ENCODE measurements around the gene MYL4. TPM values are rescaled to one million over a fixed set of nuclear protein-coding genes. Genes with fewer than 3 reads are reported as not detected.
"Not testable (repeated sequence)": the region's sequence is repeated elsewhere in the genome, so short reads cannot be mapped to it uniquely, and the experiment has no call there.

MYL4 gene
- total RNA-seq, 2 experiments from 2014 or later, result not detected

DNA sequence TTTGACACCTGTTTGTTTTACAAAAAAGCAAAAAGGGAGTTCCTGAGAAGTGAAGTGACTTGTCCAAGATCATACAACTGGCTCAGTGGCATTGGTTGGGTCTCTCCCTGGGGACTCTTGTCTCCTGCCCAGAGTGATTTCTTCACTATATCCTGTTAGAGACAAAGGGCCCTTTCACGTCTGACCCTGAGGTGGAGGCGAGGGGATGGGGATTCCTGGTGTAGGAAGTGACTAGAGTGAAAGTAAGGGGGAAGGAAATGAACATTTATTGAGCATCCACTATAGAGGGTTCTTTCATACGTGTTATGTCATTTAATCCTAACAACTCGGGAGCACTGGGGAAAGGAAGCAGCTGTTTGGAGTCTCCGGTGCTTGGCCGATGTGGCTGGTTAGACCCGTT is 53.4 kb downstream of the MYL4 start:
- Mint-ChIP-seq H3K27me3 (peaks cover 24% of the 10 kb centered on the region), H3K4me3 (no peak overlapping the region), H3K4me1 (no peaks in the 10 kb centered on the region), H3K36me3 (ENCODE audit: low read depth) (no peaks in the 10 kb centered on the region), H3K9me3 (ENCODE audit: low read depth) (no peaks in the 10 kb centered on the region), H3K27ac (no peak overlapping the region)
- ATAC-seq (no peak), DNase-seq (no peak)
- ChIA-PET POLR2A (no interaction called here), CTCF (interaction anchor here (0.6 kb wide), 1 partner anchor 13 kb away, joined by 3 read pairs; no protein-coding TSS in a partner anchor)
- intact Hi-C loops (cut with DNase I, micrococcal nuclease), result no loop called here

DNA sequence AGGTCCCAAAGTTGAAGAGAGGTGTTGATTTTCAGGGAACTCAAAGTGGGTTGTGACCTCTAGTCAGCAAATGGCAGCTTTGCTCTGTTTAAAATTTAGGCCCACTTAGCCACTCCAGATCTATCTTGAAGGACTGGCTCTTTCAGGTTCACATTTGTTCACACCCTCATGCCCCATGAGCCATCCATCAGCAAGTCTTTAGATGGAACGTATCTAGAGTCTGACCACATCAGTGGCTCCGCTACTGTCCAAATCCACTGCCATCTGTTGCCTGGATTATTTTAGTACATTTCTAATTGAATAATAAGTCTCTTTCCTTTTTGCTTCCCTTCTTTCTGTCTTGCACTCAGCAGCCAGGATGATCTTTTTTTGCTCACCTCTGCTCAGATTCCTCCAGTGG is 55.0 kb downstream of the MYL4 start:
- POLR2A ChIA-PET, result no interaction called here
- no peaks in the 10 kb centered on the region for H3K9me3 Mint-ChIP-seq (ENCODE audit: low read depth)
- CTCF ChIA-PET, result interaction anchor here (1.0 kb wide), 1 partner anchor 48 kb away, joined by 3 read pairs; no protein-coding TSS in a partner anchor
- H3K27ac Mint-ChIP-seq, result no peak overlapping the region
- intact Hi-C loops (cut with DNase I, micrococcal nuclease), result no loop called here
- no peaks in the 10 kb centered on the region for H3K36me3 Mint-ChIP-seq (ENCODE audit: low read depth)
- ATAC-seq, result no peak
- DNase-seq, result no peak
- no peaks in the 10 kb centered on the region for H3K4me1 Mint-ChIP-seq
- no peak overlapping the region for H3K4me3 Mint-ChIP-seq
- H3K27me3 Mint-ChIP-seq, result peaks cover 17% of the 10 kb centered on the region

DNA sequence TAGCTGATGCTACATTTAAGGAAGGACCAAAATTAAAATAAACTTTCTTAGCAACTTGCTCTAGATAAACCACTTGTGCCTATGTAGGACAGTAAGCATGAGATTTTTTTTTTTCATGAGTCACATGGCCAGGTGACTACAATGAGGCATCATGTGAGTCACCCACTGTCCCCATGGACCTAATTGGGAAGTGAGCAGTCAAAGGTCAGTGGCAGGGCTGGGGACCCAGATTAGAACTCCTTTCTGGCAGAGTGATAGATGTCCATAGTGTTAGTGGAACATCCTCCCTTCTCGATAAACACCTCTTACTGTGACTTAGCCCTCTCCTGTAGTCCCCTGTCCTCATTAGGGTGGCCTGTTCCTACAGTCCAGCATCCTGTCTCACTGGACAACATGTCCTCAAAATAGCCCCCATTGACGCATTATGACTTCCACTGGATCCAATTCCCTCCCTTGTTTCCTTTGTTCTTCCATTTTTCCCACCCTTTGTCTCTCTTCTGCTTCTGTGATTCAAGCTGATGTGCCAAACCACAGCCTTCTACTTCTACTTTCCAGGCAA is 56.9 kb downstream of the MYL4 start:
- Mint-ChIP-seq H3K27ac (no peak overlapping the region), H3K27me3 (peaks cover 11% of the 10 kb centered on the region), H3K4me1 (no peaks in the 10 kb centered on the region), H3K4me3 (no peak overlapping the region), H3K36me3 (ENCODE audit: low read depth) (peaks cover 3% of the 10 kb centered on the region), H3K9me3 (ENCODE audit: low read depth) (peaks cover 3% of the 10 kb centered on the region)
- ATAC-seq (peak; percentile 19), DNase-seq (no peak)
- CTCF ChIA-PET, result no interaction called here
- intact Hi-C loops (cut with DNase I, micrococcal nuclease), result no loop called here
- POLR2A ChIA-PET, result no interaction called here

DNA sequence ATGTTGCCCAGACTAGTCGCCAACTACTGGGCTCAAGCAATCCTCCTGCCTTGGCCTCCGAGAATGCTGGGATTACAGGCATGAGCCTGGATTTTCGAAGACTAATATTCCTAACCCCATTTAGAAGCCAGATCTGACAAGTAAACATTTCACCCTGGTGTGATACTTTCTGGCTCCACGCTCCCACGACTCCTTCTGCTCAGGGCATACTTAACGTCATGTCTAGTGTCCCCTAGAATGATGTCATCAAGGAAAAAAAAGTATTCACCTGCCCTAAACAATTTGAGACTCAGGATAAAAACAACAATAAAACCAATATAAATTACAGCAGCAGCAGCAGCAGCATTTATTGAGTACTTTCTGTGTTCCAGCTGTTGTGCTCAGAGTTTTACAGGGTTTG is 57.6 kb downstream of the MYL4 start:
- H3K4me3 Mint-ChIP-seq, result no peak overlapping the region
- peaks cover 3% of the 10 kb centered on the region for H3K36me3 Mint-ChIP-seq (ENCODE audit: low read depth)
- H3K4me1 Mint-ChIP-seq, result no peaks in the 10 kb centered on the region
- H3K27ac Mint-ChIP-seq, result no peak overlapping the region
- H3K27me3 Mint-ChIP-seq, result peaks cover 11% of the 10 kb centered on the region
- ATAC-seq (no peak), DNase-seq (no peak)
- peaks cover 3% of the 10 kb centered on the region for H3K9me3 Mint-ChIP-seq (ENCODE audit: low read depth)
- CTCF ChIA-PET, result no interaction called here
- intact Hi-C loops (cut with DNase I, micrococcal nuclease), result no loop called here
- POLR2A ChIA-PET, result no interaction called here

DNA sequence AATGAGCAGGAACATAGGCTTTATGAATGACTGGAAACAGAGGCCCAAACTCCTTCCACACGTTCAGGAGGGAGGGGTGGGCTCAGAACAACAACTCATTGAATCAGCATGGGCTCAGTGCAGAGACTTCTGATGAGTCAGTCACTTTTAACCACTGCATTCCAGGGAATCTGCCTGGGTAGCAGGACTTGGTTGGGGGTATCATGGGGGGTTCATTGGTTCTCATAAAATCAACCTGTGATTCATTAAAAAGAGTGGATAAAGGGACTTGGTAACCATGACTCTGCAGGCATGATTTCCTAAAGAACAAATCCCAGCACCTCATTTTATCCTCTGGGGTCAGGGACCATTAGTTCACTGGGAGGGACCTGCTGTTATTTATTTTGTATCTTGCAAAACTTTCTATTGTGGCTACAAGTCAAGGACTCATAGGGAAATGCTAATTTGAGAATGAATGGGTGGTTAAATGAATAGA is 58.2 kb downstream of the MYL4 start:
- Mint-ChIP-seq H3K27me3 (peaks cover 9% of the 10 kb centered on the region), H3K27ac (no peak overlapping the region), H3K4me3 (no peak overlapping the region), H3K36me3 (ENCODE audit: low read depth) (peaks cover 3% of the 10 kb centered on the region), H3K4me1 (no peaks in the 10 kb centered on the region), H3K9me3 (ENCODE audit: low read depth) (peaks cover 3% of the 10 kb centered on the region)
- POLR2A ChIA-PET, result no interaction called here
- DNase-seq, result no peak
- intact Hi-C loops (cut with DNase I, micrococcal nuclease), result no loop called here
- CTCF ChIA-PET, result no interaction called here
- ATAC-seq, result no peak

DNA sequence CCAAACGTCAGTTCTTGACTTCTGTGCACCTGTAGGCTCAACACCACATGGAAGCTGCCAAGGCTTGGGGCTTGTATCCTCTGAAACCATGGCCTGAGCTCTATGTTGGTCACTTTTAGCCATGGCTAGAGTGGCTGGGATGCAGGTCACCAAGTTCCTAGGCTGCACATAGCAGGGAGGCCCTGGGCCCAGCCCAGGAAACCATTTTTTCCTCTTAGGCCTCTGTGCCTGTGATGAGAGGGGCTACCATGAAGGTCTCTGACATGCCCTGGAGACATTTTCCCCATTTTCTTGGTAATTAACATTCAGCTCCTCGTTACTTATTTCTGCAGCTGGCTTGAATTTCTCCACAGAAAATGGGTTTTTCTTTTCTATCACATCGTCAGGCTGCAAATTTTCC is 59.8 kb downstream of the MYL4 start:
- POLR2A ChIA-PET; H3K9me3 Mint-ChIP-seq (ENCODE audit: low read depth); H3K36me3 Mint-ChIP-seq (ENCODE audit: low read depth); intact Hi-C loops (cut with DNase I, micrococcal nuclease); H3K27me3 Mint-ChIP-seq; H3K4me1 Mint-ChIP-seq; DNase-seq; H3K4me3 Mint-ChIP-seq; CTCF ChIA-PET; ATAC-seq; H3K27ac Mint-ChIP-seq: not testable (repeated sequence)

DNA sequence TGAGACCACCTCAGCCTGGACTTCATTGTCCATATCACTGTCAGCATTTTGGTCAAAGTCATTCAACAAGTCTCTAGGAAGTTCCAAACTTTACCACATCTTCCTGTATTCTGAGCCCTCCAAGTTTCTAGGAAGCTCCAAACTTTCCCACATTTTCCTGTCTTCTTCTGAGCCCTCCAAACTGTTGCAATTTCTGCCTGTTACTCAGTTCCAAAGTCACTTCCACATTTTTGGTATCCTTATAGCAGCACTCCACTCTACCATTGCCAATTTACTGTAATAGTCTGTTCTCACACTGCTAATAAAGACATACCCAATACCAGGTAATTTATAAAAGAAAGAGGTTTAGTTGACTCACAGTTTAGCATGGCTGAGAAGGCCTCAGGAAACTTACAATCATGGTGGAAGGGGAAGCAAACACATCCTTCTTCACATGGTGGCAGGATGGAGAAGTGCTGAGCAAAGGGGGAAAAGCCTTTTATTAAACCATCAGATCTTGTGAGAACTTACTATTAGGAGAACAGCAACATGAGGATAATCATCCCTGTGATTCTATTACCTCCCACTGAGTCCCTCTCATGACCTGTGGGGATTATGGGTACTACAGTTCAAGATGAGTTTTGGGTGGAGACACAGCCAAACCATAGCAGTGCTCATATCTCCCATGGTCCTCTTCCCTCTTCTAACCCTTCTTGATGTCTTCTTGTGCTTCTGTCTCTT is 60.6 kb downstream of the MYL4 start:
- POLR2A ChIA-PET, H3K4me1 Mint-ChIP-seq, H3K27ac Mint-ChIP-seq: not testable (repeated sequence)

DNA sequence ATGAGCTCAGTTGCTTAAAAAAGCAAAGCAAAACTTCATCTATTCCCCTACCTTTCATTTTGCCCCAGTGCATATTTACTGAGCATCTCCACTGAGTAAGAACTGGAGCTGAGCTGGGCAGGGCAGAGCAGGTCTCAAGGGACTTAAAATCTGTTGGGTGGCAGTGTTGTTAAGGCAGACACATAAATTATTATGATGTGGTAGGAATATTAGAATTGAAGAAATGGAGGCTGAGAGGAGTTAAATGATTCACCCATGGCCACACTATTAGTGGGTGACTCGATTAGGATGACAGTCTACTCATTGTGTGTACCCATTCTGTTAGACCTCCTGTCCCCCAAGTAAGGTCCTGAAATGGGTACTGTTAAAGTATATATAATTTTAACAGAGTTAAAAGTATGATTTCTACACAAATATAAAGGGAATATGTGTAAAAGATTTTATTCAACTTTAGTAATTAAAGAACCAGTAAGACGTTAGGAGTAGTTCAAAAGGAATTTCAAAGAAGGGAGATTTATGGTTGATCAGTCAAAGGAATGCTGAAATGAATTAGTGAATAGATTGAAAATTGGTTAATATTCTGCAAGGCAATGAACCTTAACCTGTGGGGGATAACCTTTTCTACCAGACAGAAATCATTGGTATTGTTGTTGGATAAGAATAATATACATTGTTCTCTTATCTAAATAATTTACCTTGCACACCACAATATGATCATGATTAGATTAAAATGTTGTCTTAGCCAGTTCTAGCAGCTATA is 62.0 kb downstream of the MYL4 start:
- intact Hi-C loops (cut with DNase I, micrococcal nuclease), result no loop called here
- ATAC-seq (no peak), DNase-seq (no peak)
- Mint-ChIP-seq H3K27me3 (no peaks in the 10 kb centered on the region), H3K36me3 (ENCODE audit: low read depth) (peaks cover 3% of the 10 kb centered on the region), H3K9me3 (ENCODE audit: low read depth) (peaks cover 3% of the 10 kb centered on the region), H3K4me1 (no peaks in the 10 kb centered on the region), H3K4me3 (no peak overlapping the region), H3K27ac (no peak overlapping the region)
- ChIA-PET CTCF (interaction anchor here (1.1 kb wide), 1 partner anchor 10 kb away, joined by 3 read pairs; no protein-coding TSS in a partner anchor), POLR2A (no interaction called here)

More for the DNA sequence above, 60.6 kb downstream of the MYL4 start:
- H3K27me3 Mint-ChIP-seq; H3K9me3 Mint-ChIP-seq (ENCODE audit: low read depth); intact Hi-C loops (cut with DNase I, micrococcal nuclease); DNase-seq; H3K4me3 Mint-ChIP-seq; ATAC-seq; H3K36me3 Mint-ChIP-seq (ENCODE audit: low read depth); CTCF ChIA-PET: not testable (repeated sequence)

DNA sequence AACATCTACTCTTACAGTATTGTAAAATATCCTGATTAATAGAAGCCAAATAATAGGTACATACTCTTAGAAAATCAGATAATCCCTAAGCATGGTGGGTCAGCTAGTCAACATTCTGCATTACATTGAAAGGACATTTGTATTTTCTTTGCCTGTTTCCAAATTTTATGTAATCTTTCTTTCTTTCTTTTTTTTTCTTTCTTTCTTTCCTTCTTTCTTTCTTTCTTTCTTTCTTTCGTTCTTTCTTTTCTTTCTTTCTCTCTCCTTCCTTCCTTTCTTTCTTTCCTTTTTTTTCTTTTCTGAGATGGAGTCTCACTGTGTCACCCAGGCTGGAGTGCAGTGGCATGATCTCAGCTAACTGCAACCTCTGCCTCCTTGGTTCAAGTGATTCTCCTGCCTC is 63.3 kb downstream of the MYL4 start:
- Mint-ChIP-seq H3K9me3 (ENCODE audit: low read depth) (peaks cover 3% of the 10 kb centered on the region), H3K27me3 (peaks cover 2% of the 10 kb centered on the region), H3K36me3 (ENCODE audit: low read depth) (peaks cover 3% of the 10 kb centered on the region), H3K4me3 (no peak overlapping the region), H3K4me1 (no peaks in the 10 kb centered on the region), H3K27ac (no peak overlapping the region)
- ATAC-seq (no peak), DNase-seq (no peak)
- intact Hi-C loops (cut with DNase I, micrococcal nuclease), result no loop called here
- ChIA-PET CTCF (interaction anchor here (0.8 to 0.9 kb wide), 2 partner anchors 11 to 32 kb away, joined by 3 read pairs; no protein-coding TSS in a partner anchor), POLR2A (no interaction called here)

DNA sequence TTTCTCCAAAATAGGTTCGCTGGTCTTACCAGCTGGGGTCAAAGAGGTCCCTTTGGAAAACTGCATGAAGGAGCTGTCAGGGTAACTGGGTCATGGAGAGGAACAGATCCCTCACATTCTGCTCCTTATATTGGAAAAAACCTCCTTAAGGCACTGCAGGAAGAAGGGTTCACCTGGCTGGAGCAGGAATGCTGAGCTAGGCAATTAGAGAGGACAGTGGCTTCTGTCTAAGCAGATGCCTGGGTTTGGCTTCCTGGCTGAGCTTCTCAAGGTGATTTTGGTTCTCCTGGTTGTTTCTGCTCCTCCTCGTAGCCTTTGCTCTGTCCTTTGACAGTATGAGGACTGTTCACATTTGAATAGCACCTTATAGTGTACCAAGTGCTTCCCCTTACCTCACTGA is 64.1 kb downstream of the MYL4 start:
- ATAC-seq (no peak), DNase-seq (no peak)
- peaks cover 3% of the 10 kb centered on the region for H3K9me3 Mint-ChIP-seq (ENCODE audit: low read depth)
- H3K36me3 Mint-ChIP-seq (ENCODE audit: low read depth), result peaks cover 3% of the 10 kb centered on the region
- ChIA-PET CTCF (interaction anchor here (0.6 to 0.9 kb wide), 3 partner anchors 11 to 172 kb away, joined by 3 read pairs; no protein-coding TSS in a partner anchor), POLR2A (interaction anchor here (0.5 kb wide), 1 partner anchor 159 kb away, joined by 4 read pairs; no protein-coding TSS in a partner anchor)
- no peaks in the 10 kb centered on the region for H3K4me1 Mint-ChIP-seq
- no peak overlapping the region for H3K4me3 Mint-ChIP-seq
- intact Hi-C loops (cut with DNase I, micrococcal nuclease), result no loop called here
- peaks cover 2% of the 10 kb centered on the region for H3K27me3 Mint-ChIP-seq
- H3K27ac Mint-ChIP-seq, result no peak overlapping the region
